GM12801 (cell line): ENCODE measurements around the gene CRABP2.

Experiments
- CTCF ChIP-seq: IDR thresholded peaks from one replicate; pipeline ENCODE4 v1.5.1; 2011; ENCODE audit warnings: control low read depth; ENCODE audit not compliant: insufficient read length; ENCODE audit errors: extremely low read depth

Gene CRABP2

GRCh38 chr1:156697481-156697880 is 7.9 kb downstream of the CRABP2 start:
- TF ChIP-seq CTCF = no peak

- TF ChIP-seq CTCF = no peak
Measured at GRCh38 chr1:156696755-156697154, 8.6 kb downstream of the CRABP2 start.

GRCh38 chr1:156694690-156694962 is 10.8 kb downstream of the CRABP2 start:
- TF ChIP-seq CTCF = no peak

GRCh38 chr1:156693848-156694689 is 11.3 kb downstream of the CRABP2 start:
- no peak for TF ChIP-seq CTCF

- no peak for TF ChIP-seq CTCF
Measured at GRCh38 chr1:156692925-156693847, 12.2 kb downstream of the CRABP2 start.

GRCh38 chr1:156692441-156692924 is 12.9 kb downstream of the CRABP2 start:
- TF ChIP-seq CTCF = no peak

- TF ChIP-seq CTCF = no peak
Measured at GRCh38 chr1:156691665-156692440, 13.5 kb downstream of the CRABP2 start.
